MM.1S (cell line): ENCODE results near the gene LRRC8C.

Source experiments
- DNase-seq: peaks from one replicate; pipeline ENCODE4 v3.0.0-alpha.2; 2015
- H2AFZ ChIP-seq: fragments of 300-600 bp; sonication (generic); 2 replicates; pipeline ENCODE4 v1.6.0; 2016; ENCODE audit warnings: antibody characterized with exemption, low read length
- H3F3A ChIP-seq: fragments of 300-600 bp; sonication (generic); 2 replicates; pipeline ENCODE4 v1.6.1; 2016; ENCODE audit warnings: mild to moderate bottlenecking, antibody characterized with exemption, low read length, moderate library complexity, mixed read lengths; ENCODE audit not compliant: insufficient read depth
- H3K27ac ChIP-seq: fragments of 300-600 bp; sonication (generic); 2 replicates; pipeline ENCODE4 v1.5.1; 2016; ENCODE audit warnings: mild to moderate bottlenecking, low read length
- H3K27me3 ChIP-seq: fragments of 300-600 bp; sonication (generic); replicated peaks from 2 replicates; pipeline ENCODE4 v1.6.0; 2016; ENCODE audit warnings: low read length; ENCODE audit not compliant: insufficient read depth
- H3K36me3 ChIP-seq: fragments of 300-600 bp; sonication (generic); replicated peaks from 2 replicates; pipeline ENCODE4 v1.6.1; 2016; ENCODE audit warnings: mild to moderate bottlenecking, low read length, mixed read lengths; ENCODE audit not compliant: insufficient read depth
- H3K4me1 ChIP-seq: fragments of 300-600 bp; sonication (generic); 2 replicates; pipeline ENCODE4 v1.6.1; 2016; ENCODE audit warnings: low read length, mixed read lengths
- H3K4me2 ChIP-seq: fragments of 300-600 bp; sonication (generic); 2 replicates; pipeline ENCODE4 v1.6.0; 2016; ENCODE audit warnings: low read depth, low read length
- H3K4me3 ChIP-seq: fragments of 300-600 bp; sonication (generic); 2 replicates; pipeline ENCODE4 v1.5.1; 2016; ENCODE audit warnings: low read length, mixed read lengths
- H3K79me2 ChIP-seq: fragments of 300-600 bp; sonication (generic); 2 replicates; pipeline ENCODE4 v1.6.1; 2016; ENCODE audit warnings: mixed run types, low read length, mixed read lengths
- H3K9ac ChIP-seq: fragments of 300-600 bp; sonication (generic); 2 replicates; pipeline ENCODE4 v1.6.1; 2016; ENCODE audit warnings: low read length, mixed read lengths
- H3K9me2 ChIP-seq: fragments of 300-600 bp; sonication (generic); replicated peaks from 2 replicates; pipeline ENCODE4 v1.6.1; 2016; ENCODE audit warnings: mild to moderate bottlenecking, low read length, mixed read lengths; ENCODE audit not compliant: insufficient read depth
- H3K9me3 ChIP-seq: fragments of 300-600 bp; sonication (generic); replicated peaks from 2 replicates; pipeline ENCODE4 v1.6.1; 2016; ENCODE audit warnings: mild to moderate bottlenecking, low read length, mixed read lengths; ENCODE audit not compliant: insufficient read depth
- H4K20me1 ChIP-seq: fragments of 300-600 bp; sonication (generic); 2 replicates; pipeline ENCODE4 v1.6.1; 2016; ENCODE audit warnings: mild to moderate bottlenecking, low read length, moderate library complexity, mixed read lengths; ENCODE audit not compliant: insufficient read depth
- CTCF ChIP-seq: fragments of 300-600 bp; sonication (generic); IDR thresholded peaks from 2 replicates; pipeline ENCODE4 v1.5.1; 2016; ENCODE audit warnings: antibody characterized with exemption, low read length, mixed read lengths
- EZH2 ChIP-seq: fragments of 300-600 bp; sonication (generic); optimal IDR thresholded peaks from 2 replicates; pipeline ENCODE3; 2017; ENCODE audit warnings: low read depth, mild to moderate bottlenecking, antibody characterized with exemption, low read length, mixed read lengths
- EZH2phosphoT487 ChIP-seq: fragments of 300-600 bp; sonication (generic); IDR thresholded peaks from 2 replicates; pipeline ENCODE4 v1.6.1; 2018; ENCODE audit warnings: antibody characterized with exemption, low read length

The LRRC8C gene

DNA sequence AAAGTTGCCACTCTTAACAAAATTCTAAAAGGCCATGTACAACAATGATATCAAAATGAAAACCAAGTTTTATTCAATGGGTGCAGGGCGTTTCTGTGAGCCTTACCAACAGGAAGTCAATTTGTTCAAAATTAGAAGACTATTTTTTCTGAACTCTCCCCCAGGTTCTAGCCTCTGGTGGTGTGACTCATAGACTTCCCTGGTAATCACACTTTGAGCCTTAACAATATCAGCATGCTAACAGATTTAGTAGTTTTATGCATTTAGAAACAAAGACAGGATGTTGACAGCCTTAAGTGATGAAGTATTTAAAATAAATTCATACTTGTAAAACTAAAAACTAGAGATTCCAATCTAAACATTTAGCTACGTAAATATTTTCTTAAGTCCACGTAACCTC is 88.4 kb downstream of the LRRC8C start:
- Histone ChIP-seq H3K79me2 (0 out of 2 replicates have a peak, but pooled peaks cover 6% of the 10 kb centered on the region), H3K9me3 (no peaks in the 10 kb centered on the region), H4K20me1 (no peaks in the 10 kb centered on the region), H3K4me1 (peaks cover 57% of the 10 kb centered on the region), H3K27ac (peak overlapping the region; percentile 17; the same call in 1 of the 2 replicates), H3K4me3 (peak overlapping the region; percentile 7; the same call in 1 of the 2 replicates), H3K36me3 (no peaks in the 10 kb centered on the region), H3K4me2 (peak overlapping the region; percentile 56), H3K9ac (peak overlapping the region; percentile 7; the same call in 1 of the 2 replicates), H2AFZ (no peak overlapping the region), H3K27me3 (no peaks in the 10 kb centered on the region), H3F3A (peaks cover 28% of the 10 kb centered on the region), H3K9me2 (no peaks in the 10 kb centered on the region)
- no peak for TF ChIP-seq EZH2phosphoT487
- no peak for TF ChIP-seq CTCF
- TF ChIP-seq EZH2 = no peak
- peak; percentile 55 for DNase-seq

GRCh38 chr1:89723144-89723543 is 90.2 kb downstream of the LRRC8C start:
- Histone ChIP-seq H3K4me1 (peaks cover 50% of the 10 kb centered on the region), H3K27me3 (no peaks in the 10 kb centered on the region), H3K36me3 (no peaks in the 10 kb centered on the region), H2AFZ (no peak overlapping the region), H3K9ac (no peak overlapping the region), H3K4me3 (no peak overlapping the region), H3K27ac (no peak overlapping the region), H3K79me2 (0 out of 2 replicates have a peak, but pooled peaks cover 6% of the 10 kb centered on the region), H3K4me2 (no peak overlapping the region), H3K9me3 (no peaks in the 10 kb centered on the region), H3F3A (peaks cover 28% of the 10 kb centered on the region), H3K9me2 (no peaks in the 10 kb centered on the region), H4K20me1 (no peaks in the 10 kb centered on the region)
- no peak for DNase-seq
- TF ChIP-seq CTCF (no peak), EZH2 (no peak), EZH2phosphoT487 (no peak)

GRCh38 chr1:89723863-89724262 is 90.9 kb downstream of the LRRC8C start:
- H3K9me2 ChIP-seq = no peaks in the 10 kb centered on the region
- no peak overlapping the region for H3K4me3 ChIP-seq
- H3K27ac ChIP-seq = peak overlapping the region; percentile 20; the same call in 1 of the 2 replicates
- TF ChIP-seq EZH2phosphoT487 = no peak
- TF ChIP-seq EZH2 = no peak
- TF ChIP-seq CTCF = no peak
- no peaks in the 10 kb centered on the region for H4K20me1 ChIP-seq
- no peaks in the 10 kb centered on the region for H3K9me3 ChIP-seq
- no peak overlapping the region for H3K4me2 ChIP-seq
- no peaks in the 10 kb centered on the region for H3K27me3 ChIP-seq
- H3K9ac ChIP-seq = no peak overlapping the region
- DNase-seq = no peak
- H2AFZ ChIP-seq = no peak overlapping the region
- H3K36me3 ChIP-seq = no peaks in the 10 kb centered on the region
- H3K4me1 ChIP-seq = peaks cover 43% of the 10 kb centered on the region
- H3K79me2 ChIP-seq = 0 out of 2 replicates have a peak, but pooled peaks cover 6% of the 10 kb centered on the region
- peaks cover 25% of the 10 kb centered on the region for H3F3A ChIP-seq
